Mesodermal cell (in vitro differentiated cells): ENCODE data around the gene ANTXR1.

ENCODE experiments used
- H3K27ac ChIP-seq: 2 replicates; pipeline ENCODE4 v1.7.0; 2013; ENCODE audit warnings: mild to moderate bottlenecking, low read depth, low read length, moderate library complexity; ENCODE audit not compliant: severe bottlenecking
- H3K36me3 ChIP-seq: 2 replicates; pipeline ENCODE4 v1.7.1; 2013; ENCODE audit warnings: mild to moderate bottlenecking, low read length, moderate library complexity; ENCODE audit not compliant: control insufficient read depth, insufficient read depth
- H3K4me1 ChIP-seq: one replicate; pipeline ENCODE4 v1.7.1; 2013; ENCODE audit warnings: mild to moderate bottlenecking, low read length; ENCODE audit not compliant: insufficient read depth, control insufficient read depth, poor library complexity, severe bottlenecking
- H3K4me3 ChIP-seq: 2 replicates; pipeline ENCODE4 v1.7.0; 2013; ENCODE audit warnings: low read length, control low read depth, mild to moderate bottlenecking; ENCODE audit not compliant: insufficient read depth, poor library complexity, severe bottlenecking; ENCODE audit errors: extremely low read depth
- H3K9me3 ChIP-seq: 2 replicates; pipeline ENCODE4 v1.7.1; 2013; ENCODE audit warnings: mild to moderate bottlenecking, low read length, moderate library complexity; ENCODE audit not compliant: control insufficient read depth
- WGBS, 2 experiments: methylation state at CpG; one replicate each; pipeline ENCODE4 v1.1.5; 2013; ENCODE audit warnings: missing lambda C conversion rate in 2 of 2; ENCODE audit not compliant: insufficient coverage in 2 of 2; 5-methylcytosine and 5-hydroxymethylcytosine counted together

The ANTXR1 gene

DNA sequence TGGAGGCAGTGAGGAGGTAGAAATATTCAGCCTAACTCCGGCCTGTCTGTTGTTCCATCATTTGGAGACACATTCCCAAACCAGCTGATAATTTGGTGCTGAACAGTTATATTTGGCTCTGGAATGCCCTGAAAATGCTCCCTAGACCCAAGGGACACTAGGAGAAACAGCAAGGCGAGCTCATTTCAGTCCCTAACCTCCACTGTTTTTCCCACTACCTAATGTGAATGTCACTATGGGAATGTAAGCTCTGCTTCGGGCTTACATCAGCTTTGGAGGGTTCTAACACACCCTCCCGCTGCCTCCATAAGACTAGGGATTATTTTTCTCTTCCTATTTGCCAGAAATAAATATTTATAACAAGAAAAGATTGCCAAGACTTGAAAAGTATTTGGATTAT, 103.5 kb downstream of the ANTXR1 start:
- H3K9me3 ChIP-seq = no peaks in the 10 kb centered on the region
- H3K4me3 ChIP-seq = no peak overlapping the region
- no CpG with 5 or more reads among the region's 4 CpGs for WGBS, 2 experiments
- peaks cover 6% of the 10 kb centered on the region for H3K4me1 ChIP-seq
- H3K27ac ChIP-seq = no peak overlapping the region
- peaks cover 7% of the 10 kb centered on the region for H3K36me3 ChIP-seq

DNA sequence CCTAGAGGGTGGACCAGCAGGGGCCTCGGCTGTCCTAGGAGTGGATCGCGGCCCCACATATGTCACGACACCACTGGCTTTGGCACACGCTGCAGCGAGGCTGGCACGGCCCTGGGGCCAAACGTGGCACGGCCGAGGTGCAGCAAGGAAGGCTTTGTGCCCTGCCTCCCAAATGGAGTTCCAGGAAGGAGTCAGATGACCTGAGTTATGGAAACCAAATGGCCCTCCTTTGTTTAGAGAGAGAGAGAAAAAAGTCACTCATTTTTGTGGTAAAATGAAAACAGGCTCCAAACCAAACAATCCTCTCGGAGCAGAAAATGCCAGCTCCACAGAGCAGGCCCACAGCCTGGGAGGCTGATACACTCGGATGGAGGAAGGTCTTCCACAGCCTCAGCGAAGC, 105.6 kb downstream of the ANTXR1 start:
- no peaks in the 10 kb centered on the region for H3K9me3 ChIP-seq
- 96 to 97% methylated on average over 8 to 13 of the region's 13 CpGs for WGBS, 2 experiments
- no peak overlapping the region for H3K4me3 ChIP-seq
- peak overlapping the region; percentile 13 for H3K27ac ChIP-seq
- H3K36me3 ChIP-seq = peaks cover 9% of the 10 kb centered on the region
- peaks cover 15% of the 10 kb centered on the region for H3K4me1 ChIP-seq

DNA sequence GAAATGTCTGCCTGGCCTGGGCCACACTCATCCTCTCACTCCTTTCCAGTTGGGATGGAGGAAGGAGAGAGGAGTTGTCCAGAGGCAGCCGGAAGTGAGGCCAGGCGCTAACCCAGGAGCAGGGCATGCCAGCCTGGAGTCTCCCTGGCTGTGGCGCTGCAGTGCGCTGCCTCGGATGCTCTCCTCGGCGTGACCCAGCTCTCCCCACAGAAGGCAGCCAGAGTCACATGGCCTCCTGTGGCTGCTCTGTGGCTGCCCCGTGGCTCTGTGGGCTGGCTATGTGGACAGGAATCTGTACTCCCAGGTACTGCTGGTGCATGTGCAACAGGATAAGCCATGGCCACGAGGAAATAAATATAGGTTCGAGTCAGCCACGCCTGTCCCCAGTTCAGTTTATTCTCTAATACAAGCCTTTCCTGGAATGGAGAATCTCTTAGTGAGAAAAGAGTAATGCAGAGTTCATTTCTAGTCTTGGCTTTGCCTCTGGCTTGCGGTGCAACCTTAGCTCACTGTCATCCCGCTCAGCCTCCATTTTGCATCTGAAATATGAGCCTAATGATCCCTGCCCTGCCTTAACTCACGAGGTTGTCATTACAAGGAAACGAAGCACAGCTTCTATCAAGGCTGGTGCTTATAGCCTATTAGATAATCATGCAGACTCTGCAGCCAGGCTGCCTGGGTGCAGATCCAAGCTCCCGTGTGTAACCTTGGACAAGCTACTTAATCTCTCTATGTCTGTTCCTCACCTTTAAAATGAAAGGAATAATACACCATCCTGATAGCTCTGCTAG, 106.3 kb downstream of the ANTXR1 start:
- Histone ChIP-seq H3K36me3 (peaks cover 16% of the 10 kb centered on the region), H3K9me3 (no peaks in the 10 kb centered on the region), H3K27ac (no peak overlapping the region), H3K4me1 (peaks cover 19% of the 10 kb centered on the region), H3K4me3 (no peak overlapping the region)
- 93 to 94% methylated on average over 12 to 16 of the region's 16 CpGs for WGBS, 2 experiments

DNA sequence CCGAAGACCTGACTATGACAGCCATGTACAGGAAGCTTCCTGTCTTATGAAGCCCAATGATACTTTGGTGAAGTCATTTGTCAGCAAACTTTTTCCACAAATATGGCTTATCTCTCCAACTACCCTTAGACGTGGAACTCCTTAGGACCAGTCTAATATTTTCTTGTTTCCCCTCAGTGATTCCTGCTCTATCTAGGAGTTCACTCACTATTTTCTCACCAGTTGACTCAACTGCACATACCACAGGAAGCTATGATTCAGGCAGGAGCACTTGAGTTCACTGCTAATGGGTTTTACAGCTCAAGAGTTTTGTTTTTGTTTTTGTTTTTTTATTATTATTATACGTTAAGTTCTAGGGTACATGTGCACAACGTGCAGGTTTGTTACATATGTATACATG, 109.3 kb downstream of the ANTXR1 start:
- Histone ChIP-seq H3K4me3 (no peak overlapping the region), H3K4me1 (peaks cover 19% of the 10 kb centered on the region), H3K27ac (peak overlapping the region; percentile 24), H3K36me3 (peaks cover 45% of the 10 kb centered on the region), H3K9me3 (no peaks in the 10 kb centered on the region)
- 94 to 100% methylated on average over 1 to 2 of the region's 4 CpGs for WGBS, 2 experiments

DNA sequence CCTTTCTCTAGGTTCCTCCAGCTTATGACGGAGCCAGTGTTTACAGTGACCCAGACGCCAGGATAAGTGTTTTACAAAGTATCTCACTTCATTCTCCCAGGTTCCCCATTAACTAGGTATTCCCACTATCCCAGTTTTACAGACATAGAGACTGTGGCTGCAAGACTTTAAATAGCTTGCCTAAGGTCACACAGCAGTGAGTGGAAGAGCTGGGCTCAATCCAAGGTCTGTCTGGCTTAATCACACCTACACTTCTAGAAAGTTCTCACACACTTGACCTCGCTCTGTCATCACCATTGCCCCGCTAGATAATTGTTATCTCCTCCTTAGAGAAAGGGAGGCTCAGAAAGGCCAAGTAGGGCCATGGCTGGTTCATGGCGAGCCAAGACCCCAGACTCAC, 110.2 kb downstream of the ANTXR1 start:
- H3K4me1 ChIP-seq = peaks cover 19% of the 10 kb centered on the region
- 87 to 100% methylated on average over 4 of the region's 5 CpGs for WGBS, 2 experiments
- no peaks in the 10 kb centered on the region for H3K9me3 ChIP-seq
- H3K27ac ChIP-seq = no peak overlapping the region
- H3K4me3 ChIP-seq = no peak overlapping the region
- peaks cover 54% of the 10 kb centered on the region for H3K36me3 ChIP-seq

DNA sequence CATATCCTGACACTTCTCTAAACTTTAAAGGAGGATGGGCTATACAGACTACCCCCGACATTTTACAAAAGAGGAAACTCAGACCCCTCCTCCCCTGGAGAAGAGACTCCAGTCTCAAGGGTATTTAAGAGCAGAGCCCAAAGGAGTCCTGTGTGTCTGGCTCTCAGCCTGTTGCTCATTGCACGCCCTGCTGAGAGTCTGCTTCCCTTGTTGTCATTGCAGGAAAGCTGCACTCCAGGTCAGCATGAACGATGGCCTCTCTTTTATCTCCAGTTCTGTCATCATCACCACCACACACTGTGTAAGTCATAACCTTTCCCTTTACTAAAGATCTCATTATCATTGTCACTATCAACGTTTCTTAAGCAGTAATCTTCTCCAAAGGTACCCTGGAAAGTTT, 111.4 kb downstream of the ANTXR1 start:
- peaks cover 19% of the 10 kb centered on the region for H3K4me1 ChIP-seq
- H3K27ac ChIP-seq = no peak overlapping the region
- peaks cover 61% of the 10 kb centered on the region for H3K36me3 ChIP-seq
- no peaks in the 10 kb centered on the region for H3K9me3 ChIP-seq
- H3K4me3 ChIP-seq = no peak overlapping the region
- 85 to 92% methylated on average over 3 to 4 of the region's 4 CpGs for WGBS, 2 experiments

DNA sequence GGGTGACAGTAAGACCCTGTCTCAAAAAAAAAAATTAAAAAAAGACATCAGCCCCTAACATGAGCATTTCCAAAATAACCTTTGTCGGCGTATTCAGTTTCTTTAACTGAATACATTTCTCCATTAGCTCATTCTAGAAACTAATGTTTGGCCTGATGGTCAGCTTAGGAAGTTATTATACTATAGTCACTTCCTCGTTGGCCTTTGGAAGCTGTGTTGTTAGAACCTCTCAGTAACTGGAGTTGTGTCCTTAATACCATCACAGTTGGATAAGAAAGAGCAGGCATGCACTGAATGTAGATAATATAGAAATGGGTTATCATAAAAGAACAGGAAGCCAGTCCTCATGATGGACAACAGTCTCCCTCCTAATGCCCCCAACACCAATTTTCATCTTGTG, 112.8 kb downstream of the ANTXR1 start:
- peaks cover 74% of the 10 kb centered on the region for H3K36me3 ChIP-seq

DNA sequence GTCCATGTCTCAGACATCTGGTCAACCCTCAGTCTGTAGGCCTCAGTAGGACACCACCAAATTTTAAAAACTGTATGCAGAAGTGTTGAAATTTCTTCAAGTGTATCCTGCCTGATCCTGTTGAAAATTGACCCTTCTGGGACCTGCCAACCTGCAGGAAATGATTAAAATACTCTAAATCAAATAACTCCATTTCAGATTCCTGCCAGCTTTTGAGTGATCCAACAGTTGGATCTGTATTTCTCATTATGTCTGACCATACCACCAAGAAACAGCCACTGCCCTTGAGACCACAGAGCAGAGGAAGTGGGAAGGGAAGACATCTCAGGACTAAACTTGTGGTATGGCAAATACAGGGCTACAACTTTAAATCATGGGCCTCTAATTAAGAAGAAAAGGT, 113.4 kb downstream of the ANTXR1 start:
- Histone ChIP-seq H3K4me3 (no peak overlapping the region), H3K4me1 (peaks cover 14% of the 10 kb centered on the region), H3K9me3 (no peaks in the 10 kb centered on the region), H3K36me3 (peaks cover 79% of the 10 kb centered on the region), H3K27ac (no peak overlapping the region)

More for the DNA sequence above, 112.8 kb downstream of the ANTXR1 start:
- Histone ChIP-seq H3K4me3 (no peak overlapping the region), H3K4me1 (peaks cover 19% of the 10 kb centered on the region), H3K9me3 (no peaks in the 10 kb centered on the region), H3K27ac (no peak overlapping the region)
- 93 to 100% methylated on average over 2 of the region's 3 CpGs for WGBS, 2 experiments

DNA sequence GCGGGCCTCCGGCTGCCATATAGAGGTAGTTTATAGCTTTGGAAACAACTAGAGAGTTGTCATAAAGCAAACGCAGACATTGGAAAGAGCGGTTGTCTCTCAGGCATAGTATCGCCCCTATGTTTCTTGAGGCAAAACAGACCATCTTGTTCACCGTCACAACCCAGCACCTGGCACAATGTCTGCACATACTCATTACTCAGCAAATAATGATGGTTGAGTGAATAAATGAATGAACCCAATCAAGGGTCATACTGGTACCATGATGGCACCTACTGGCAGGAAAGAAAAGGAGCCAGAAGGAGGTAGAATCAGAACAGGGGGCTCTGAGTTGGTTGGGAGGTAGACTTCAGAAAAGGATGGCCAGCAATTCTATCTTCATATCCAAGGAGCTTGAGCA, 118.5 kb downstream of the ANTXR1 start:
- H3K36me3 ChIP-seq = peaks cover 67% of the 10 kb centered on the region
- no peak overlapping the region for H3K27ac ChIP-seq
- WGBS, 2 experiments = 96 to 97% methylated on average over 4 of the region's 6 CpGs
- H3K4me1 ChIP-seq = no peaks in the 10 kb centered on the region
- no peak overlapping the region for H3K4me3 ChIP-seq
- H3K9me3 ChIP-seq = no peaks in the 10 kb centered on the region

DNA sequence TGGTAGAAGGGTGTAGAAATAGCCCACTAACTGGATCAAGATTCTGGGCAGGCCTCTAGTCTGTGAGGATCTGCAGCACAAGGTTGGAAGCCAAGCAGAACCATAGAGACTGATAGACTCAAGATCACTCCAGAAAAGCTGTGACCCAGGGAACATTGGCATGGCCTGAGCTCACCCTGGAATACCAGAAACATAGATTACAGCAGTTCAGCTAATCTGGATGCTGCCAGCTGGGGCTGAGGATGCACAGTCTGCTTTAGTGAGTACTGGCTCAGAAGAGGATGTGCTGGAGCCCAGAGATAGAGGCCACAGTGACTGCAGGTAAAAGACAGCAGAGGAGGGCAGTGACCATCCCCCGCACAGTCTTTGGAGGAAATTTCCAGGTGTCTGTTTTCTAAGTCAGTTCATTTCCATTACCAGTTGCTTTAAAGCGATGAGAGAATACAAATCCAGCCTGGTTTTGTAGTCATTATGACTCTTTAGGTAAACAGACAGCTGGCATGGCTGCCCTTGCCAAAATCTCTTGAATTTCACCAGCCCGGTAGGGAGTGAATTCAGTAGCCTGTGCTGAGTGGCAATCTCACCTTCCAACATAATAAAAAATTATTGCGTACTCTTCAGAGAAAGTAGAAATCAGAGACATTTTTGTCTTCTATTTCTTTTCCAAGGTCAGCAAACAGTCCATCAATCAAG, 119.2 kb downstream of the ANTXR1 start:
- no peak overlapping the region for H3K4me3 ChIP-seq
- H3K27ac ChIP-seq = no peak overlapping the region
- peaks cover 60% of the 10 kb centered on the region for H3K36me3 ChIP-seq
- 92 to 100% methylated on average over 4 of the region's 4 CpGs for WGBS, 2 experiments
- H3K9me3 ChIP-seq = no peaks in the 10 kb centered on the region
- H3K4me1 ChIP-seq = no peaks in the 10 kb centered on the region

DNA sequence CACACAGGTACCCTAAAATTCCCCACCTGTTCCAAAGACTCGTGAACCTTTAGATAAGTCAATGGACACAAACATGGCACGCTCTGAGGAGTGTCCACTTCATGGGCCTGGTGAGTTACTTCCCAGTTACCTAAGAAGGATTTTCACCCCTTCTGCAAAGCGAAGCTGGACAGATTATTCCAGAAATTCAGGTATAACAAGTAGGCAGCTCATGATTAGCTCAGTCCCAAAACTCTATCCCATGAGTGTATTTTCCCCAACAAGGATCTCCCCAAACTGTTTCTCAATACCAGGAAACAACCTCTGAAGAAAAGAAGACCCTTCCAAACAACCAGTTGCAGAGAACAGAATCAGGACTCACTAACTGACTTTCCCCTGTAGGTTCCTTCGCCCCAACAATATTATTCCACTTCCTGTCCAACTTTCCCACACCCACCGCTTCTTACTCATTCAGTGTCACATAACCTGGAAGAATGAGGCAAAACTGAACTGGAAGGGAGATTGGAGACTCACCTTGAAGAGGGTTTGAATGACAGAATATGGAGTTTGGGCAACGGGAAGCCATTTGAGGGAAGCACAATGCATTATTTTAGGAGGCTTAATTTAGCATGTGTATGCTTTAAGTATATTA, 120.1 kb downstream of the ANTXR1 start:
- H3K4me3 ChIP-seq = no peak overlapping the region
- no peak overlapping the region for H3K27ac ChIP-seq
- H3K36me3 ChIP-seq = peaks cover 51% of the 10 kb centered on the region
- peaks cover 4% of the 10 kb centered on the region for H3K4me1 ChIP-seq
- 98 to 100% methylated on average over 3 to 5 of the region's 6 CpGs for WGBS, 2 experiments
- H3K9me3 ChIP-seq = no peaks in the 10 kb centered on the region
